H1 (cell line): Measurements from ENCODE around the gene ELOVL5. TPM values are rescaled to one million over a fixed set of nuclear protein-coding genes. Genes with fewer than 3 reads are reported as not detected.
"Not testable (repeated sequence)": the region's sequence is repeated elsewhere in the genome, so short reads cannot be mapped to it uniquely, and the experiment has no call there.

ENCODE experiments used
- CTCF ChIA-PET: fragments of 300-600 bp; sonication (Branson Sonifier 250); formaldehyde crosslinking; loops from one replicate; lab custom pipeline; 2021; ENCODE audit not compliant: partially characterized antibody; lab: Charles Lee
- POLR2A ChIA-PET: fragments of 300-600 bp; sonication (Branson Sonifier 250); formaldehyde crosslinking; loops from one replicate; lab custom pipeline; 2021; ENCODE audit warnings: inconsistent platforms; ENCODE audit not compliant: partially characterized antibody; lab: Charles Lee
- DNase-seq, 2 experiments: peaks; one replicate each; pipeline versions ENCODE4 v3.0.0 to v3.0.0-alpha.2; 2010 to 2022; ENCODE audit warnings: low spot score in 2 of 2, low read depth in 1 of 2, mixed read lengths in 1 of 2
- FAIRE-seq: peaks from 2 replicates; lab custom pipeline; 2011; peaks lifted over from hg19 to GRCh38; lab: Jason Lieb, UNC
- H2AFZ ChIP-seq: 2 replicates; pipeline ENCODE4 v1.8.1; 2012; ENCODE audit warnings: low read length, inconsistent platforms
- H2AK5ac ChIP-seq: 2 replicates; pipeline ENCODE4 v1.6.1; 2013; ENCODE audit warnings: low read depth, low read length
- H2BK120ac ChIP-seq: replicated peaks from 2 replicates; pipeline ENCODE3; 2013; ENCODE audit warnings: low read depth, low read length, inconsistent platforms
- H2BK12ac ChIP-seq: 2 replicates; pipeline ENCODE4 v1.6.1; 2013; ENCODE audit warnings: low read depth, low read length
- H2BK15ac ChIP-seq: 2 replicates; pipeline ENCODE4 v1.6.1; 2013; ENCODE audit warnings: low read length
- H2BK20ac ChIP-seq: 2 replicates; pipeline ENCODE4 v1.6.1; 2013; ENCODE audit warnings: low read length
- H2BK5ac ChIP-seq: 2 replicates; pipeline ENCODE4 v1.6.1; 2013; ENCODE audit warnings: low read depth, low read length
- H3K14ac ChIP-seq: 2 replicates; pipeline ENCODE4 v1.6.1; 2013; ENCODE audit warnings: inconsistent platforms; ENCODE audit not compliant: insufficient read length
- H3K18ac ChIP-seq: 2 replicates; pipeline ENCODE4 v1.6.1; 2013; ENCODE audit warnings: low read length; ENCODE audit errors: extremely low read depth
- H3K23ac ChIP-seq: 2 replicates; pipeline ENCODE4 v1.6.1; 2013; ENCODE audit warnings: inconsistent platforms; ENCODE audit not compliant: insufficient read length
- H3K23me2 ChIP-seq: 2 replicates; pipeline ENCODE4 v1.6.1; 2013; ENCODE audit warnings: low read depth, low read length
- H3K27ac ChIP-seq: 2 replicates; pipeline ENCODE4 v1.6.1; 2011; ENCODE audit warnings: low read depth, low read length, inconsistent platforms
- H3K27me3 ChIP-seq, 4 experiments: replicated peaks in 1 of 4; 1 replicate in 1 of 4; 2 replicates in 3 of 4; pipeline versions ENCODE4 v1.6.1 to v1.8.1; 2011 to 2013; ENCODE audit warnings: low read length in 3 of 4, mild to moderate bottlenecking in 3 of 4, inconsistent platforms in 2 of 4, mixed read lengths in 2 of 4, moderate library complexity in 1 of 4; ENCODE audit not compliant: control insufficient read depth in 3 of 4, insufficient read depth in 3 of 4; ENCODE audit errors: extremely low read depth in 1 of 4
- H3K36me3 ChIP-seq, 4 experiments: 2 replicates each; pipeline versions ENCODE4 v1.6.1 to v1.8.1; 2011 to 2013; ENCODE audit warnings: mild to moderate bottlenecking in 4 of 4, low read length in 3 of 4, moderate library complexity in 2 of 4, control low read depth in 1 of 4, inconsistent platforms in 1 of 4; ENCODE audit not compliant: insufficient read depth in 4 of 4, control insufficient read depth in 2 of 4
- H3K4ac ChIP-seq: replicated peaks from 2 replicates; pipeline ENCODE3; 2013; ENCODE audit warnings: low read length, low read depth, mixed read lengths, inconsistent platforms; ENCODE audit not compliant: insufficient read length
- H3K4me1 ChIP-seq, 4 experiments: replicated peaks in 1 of 4; 1 replicate in 1 of 4; 2 replicates in 3 of 4; pipeline versions ENCODE4 v1.6.1 to v1.8.1; 2011 to 2013; ENCODE audit warnings: low read length in 3 of 4, inconsistent platforms in 2 of 4, mixed read lengths in 1 of 4; ENCODE audit not compliant: insufficient read depth in 4 of 4, control insufficient read depth in 3 of 4
- H3K4me2 ChIP-seq, 2 experiments: 2 replicates each; pipeline versions ENCODE4 v1.6.1 to v1.8.1; 2011 to 2013; ENCODE audit warnings: low read depth in 2 of 2, low read length in 2 of 2, control low read depth in 1 of 2, inconsistent platforms in 1 of 2, mild to moderate bottlenecking in 1 of 2; ENCODE audit not compliant: insufficient read depth in 1 of 2
- H3K4me3 ChIP-seq, 4 experiments: fragments of 200-600, 300-600 bp in 1 of 4; sonication (generic), shearing (Covaris generic), sonication (Bioruptor Twin) in 1 of 4; 2 replicates each; pipeline versions ENCODE4 v1.5.1 to v1.8.1; 2011 to 2016; ENCODE audit warnings: low read length in 4 of 4, low read depth in 3 of 4, control low read depth in 2 of 4, inconsistent platforms in 2 of 4, mild to moderate bottlenecking in 2 of 4, mixed read lengths in 1 of 4, moderate library complexity in 1 of 4; ENCODE audit not compliant: insufficient read depth in 2 of 4; ENCODE audit errors: extremely low read depth in 1 of 4
- H3K56ac ChIP-seq: replicated peaks from 2 replicates; pipeline ENCODE3; 2013; ENCODE audit warnings: low read depth, mild to moderate bottlenecking, mixed read lengths, low read length, inconsistent platforms; ENCODE audit not compliant: insufficient read length
- H3K79me1 ChIP-seq: 2 replicates; pipeline ENCODE4 v1.6.1; 2013; ENCODE audit warnings: low read depth, low read length, control low read depth
- H3K79me2 ChIP-seq, 2 experiments: 2 replicates each; pipeline versions ENCODE4 v1.6.1 to v1.8.1; 2012 to 2013; ENCODE audit warnings: low read length in 2 of 2, mild to moderate bottlenecking in 2 of 2, inconsistent platforms in 1 of 2; ENCODE audit not compliant: insufficient read depth in 2 of 2, control insufficient read depth in 1 of 2
- H3K9ac ChIP-seq, 4 experiments: replicated peaks in 1 of 4; 1 replicate in 1 of 4; 2 replicates in 3 of 4; pipeline versions ENCODE4 v1.6.1 to v1.8.1; 2011 to 2013; ENCODE audit warnings: low read depth in 3 of 4, low read length in 3 of 4, control low read depth in 2 of 4, mild to moderate bottlenecking in 2 of 4, moderate library complexity in 2 of 4, inconsistent platforms in 1 of 4; ENCODE audit errors: extremely low read depth in 1 of 4
- H3K9me3 ChIP-seq, 2 experiments: 2 replicates each; pipeline versions ENCODE4 v1.6.1 to v1.8.1; 2012 to 2013; ENCODE audit warnings: mild to moderate bottlenecking in 2 of 2, moderate library complexity in 2 of 2, control low read depth in 1 of 2, inconsistent platforms in 1 of 2, low read depth in 1 of 2, low read length in 1 of 2, mixed read lengths in 1 of 2; ENCODE audit not compliant: insufficient read depth in 2 of 2
- H4K20me1 ChIP-seq, 2 experiments: replicated peaks in 1 of 2; 2 replicates each; pipeline versions ENCODE3 to v1.8.1; 2011 to 2013; ENCODE audit warnings: inconsistent platforms in 2 of 2, low read length in 2 of 2, mild to moderate bottlenecking in 1 of 2; ENCODE audit not compliant: insufficient read depth in 2 of 2, control insufficient read depth in 1 of 2
- H4K5ac ChIP-seq: 2 replicates; pipeline ENCODE4 v1.6.1; 2013; ENCODE audit warnings: low read length, low read depth, mixed read lengths, inconsistent platforms; ENCODE audit not compliant: insufficient read length
- H4K8ac ChIP-seq: 2 replicates; pipeline ENCODE4 v1.8.0; 2013; ENCODE audit warnings: mild to moderate bottlenecking, moderate library complexity, low read length, inconsistent platforms; ENCODE audit not compliant: insufficient read depth; ENCODE audit errors: extremely low read depth
- H4K91ac ChIP-seq: replicated peaks from 2 replicates; pipeline ENCODE3; 2013; ENCODE audit warnings: low read length, mixed read lengths, inconsistent platforms; ENCODE audit not compliant: insufficient read length
- WGBS, 2 experiments: shearing (Covaris generic) in 1 of 2; methylation state at CpG; one replicate each; pipeline versions ENCODE4 v1.1.6 to v1.1.7; 2013 to 2015; ENCODE audit warnings: low lambda C conversion rate in 2 of 2, mixed read lengths in 2 of 2, inconsistent platforms in 1 of 2, low coverage in 1 of 2, missing lambda C conversion rate in 1 of 2; ENCODE audit not compliant: insufficient replicate concordance in 2 of 2, insufficient coverage in 1 of 2, insufficient read length in 1 of 2; ENCODE audit errors: extremely low coverage in 1 of 2, missing lambda C conversion rate in 1 of 2; 5-methylcytosine and 5-hydroxymethylcytosine counted together
- polyA plus RNA-seq, 7 experiments: library from polyadenylated mRNA; depleted of rRNA in 3 of 7; stranded (reverse) in 5 of 7; unstranded in 2 of 7; fragments of >200 nt in 5 of 7; fragments of 200-250 nt in 2 of 7; gene quantifications; 1 replicate in 5 of 7; 2 replicates in 1 of 7; 4 replicates in 1 of 7; pipeline versions ENCODE4 v1.2.1 to v1.2.3, GENCODE V29; 2011 to 2013; ENCODE audit warnings: missing spikeins in 2 of 7, mixed read lengths in 2 of 7
- total RNA-seq: library from RNA; stranded (reverse); fragmentation: NEBNext Ultra II Directional; extraction: Animal tissue kit (Norgen Biotek cat#: 25700); gene quantifications from 2 replicates; pipeline ENCODE4 v1.2.1, GENCODE V29; 2021

ELOVL5 gene
- total and polyA plus RNA-seq, 2 of the 8 experiments (the other 6 are each of a cell fraction or from before 2014, with no cell fraction given): 113 to 156 TPM

DNA sequence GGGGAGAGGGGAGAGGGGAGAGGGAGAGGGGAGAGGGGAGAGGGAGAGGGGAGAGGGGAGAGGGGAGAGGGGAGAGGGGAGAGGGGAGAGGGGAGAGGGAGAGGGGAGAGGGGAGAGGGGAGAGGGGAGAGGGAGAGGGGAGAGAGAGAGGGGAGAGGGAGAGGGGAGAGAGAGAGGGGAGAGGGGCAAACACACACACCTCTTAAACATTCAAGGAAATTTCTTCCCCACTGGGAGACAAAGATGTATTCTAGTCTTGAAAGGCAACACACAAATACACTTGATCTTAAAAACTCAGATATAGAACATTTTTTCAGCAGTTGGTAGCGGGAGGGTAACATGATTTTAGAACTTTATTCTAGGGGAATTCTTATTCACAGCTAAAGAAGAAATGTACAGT is 42.5 kb downstream of the ELOVL5 start:
- H4K20me1 ChIP-seq: peaks cover 10 to 11% of the 10 kb centered on the region in 2 experiments
- H2BK5ac ChIP-seq, H3K23me2 ChIP-seq, H2BK15ac ChIP-seq, H3K4ac ChIP-seq, H2BK12ac ChIP-seq, H4K8ac ChIP-seq, CTCF ChIA-PET, H3K9ac ChIP-seq, H4K5ac ChIP-seq, H2BK20ac ChIP-seq, H3K4me2 ChIP-seq, H2AFZ ChIP-seq, H3K18ac ChIP-seq, H2BK120ac ChIP-seq, H4K91ac ChIP-seq, POLR2A ChIA-PET, H3K27ac ChIP-seq, H3K14ac ChIP-seq, H3K36me3 ChIP-seq, H2AK5ac ChIP-seq, H3K79me1 ChIP-seq, H3K56ac ChIP-seq, FAIRE-seq, H3K27me3 ChIP-seq, DNase-seq, H3K23ac ChIP-seq, H3K4me3 ChIP-seq: not testable (repeated sequence)
- H3K4me1 ChIP-seq: peaks cover 0 to 18% (median 3%) of the 10 kb centered on the region in 4 experiments; a peak in 4 of 7 replicates
- peaks cover 8 to 79% of the 10 kb centered on the region in 2 experiments for H3K79me2 ChIP-seq
- H3K9me3 ChIP-seq: peaks cover 4 to 16% of the 10 kb centered on the region in 2 experiments; a peak in 2 of 4 replicates
- 83% methylated on average over 1 of the region's 1 CpG; no CpG with 5 or more reads in 1 of the 2 experiments for WGBS, 2 experiments

- H2AK5ac ChIP-seq, H3K4me2 ChIP-seq, H2BK20ac ChIP-seq, H2BK12ac ChIP-seq, H3K36me3 ChIP-seq, H3K23me2 ChIP-seq, H3K9ac ChIP-seq, FAIRE-seq, H3K18ac ChIP-seq, H3K14ac ChIP-seq, H2BK120ac ChIP-seq, H4K91ac ChIP-seq, H3K23ac ChIP-seq, CTCF ChIA-PET, H3K27ac ChIP-seq, H3K4ac ChIP-seq, H3K27me3 ChIP-seq, H3K56ac ChIP-seq, H2BK5ac ChIP-seq, H2BK15ac ChIP-seq, H2AFZ ChIP-seq, H4K8ac ChIP-seq, DNase-seq, H4K5ac ChIP-seq, H3K4me3 ChIP-seq, POLR2A ChIA-PET: not testable (repeated sequence)
- WGBS, 2 experiments: 96% methylated on average over 14 of the region's 37 CpGs; no CpG with 5 or more reads in 1 of the 2 experiments
- Histone ChIP-seq H3K9me3 (peaks cover 4 to 16% of the 10 kb centered on the region in 2 experiments; a peak in 2 of 4 replicates), H3K79me1 (peaks cover 11% of the 10 kb centered on the region; the same call in 1 of the 2 replicates), H4K20me1 (peaks cover 7 to 13% of the 10 kb centered on the region in 2 experiments), H3K4me1 (peaks cover 0 to 17% (median 3%) of the 10 kb centered on the region in 4 experiments; a peak in 3 of 7 replicates), H3K79me2 (peaks cover 12 to 79% of the 10 kb centered on the region in 2 experiments)
Measured at GRCh38 chr6:53305506-53306005, 43.2 kb downstream of the ELOVL5 start.
